GM12874 (cell line): ENCODE results near the gene GALK2.

ENCODE experiments used
- CTCF ChIP-seq: IDR thresholded peaks from 2 replicates; pipeline ENCODE4 v1.5.1; 2011; ENCODE audit warnings: low read depth, mild to moderate bottlenecking, control low read depth, low read length, moderate library complexity; ENCODE audit not compliant: insufficient read depth

GALK2 gene

GRCh38 chr15:49314716-49315115 lies 144.7 kb downstream of the GALK2 start:
- no peak for TF ChIP-seq CTCF

- no peak for TF ChIP-seq CTCF
Observed at GRCh38 chr15:49315391-49315823, 145.4 kb downstream of the GALK2 start.

- no peak for TF ChIP-seq CTCF
Observed at GRCh38 chr15:49320351-49320750, 150.3 kb downstream of the GALK2 start.

GRCh38 chr15:49323207-49323606 lies 153.2 kb downstream of the GALK2 start:
- no peak for TF ChIP-seq CTCF

- no peak for TF ChIP-seq CTCF
Observed at GRCh38 chr15:49327927-49328326, 157.9 kb downstream of the GALK2 start.

GRCh38 chr15:49328941-49329340 lies 158.9 kb downstream of the GALK2 start:
- no peak for TF ChIP-seq CTCF

GRCh38 chr15:49330166-49330565 lies 160.1 kb downstream of the GALK2 start:
- no peak for TF ChIP-seq CTCF

GRCh38 chr15:49331442-49331841 lies 161.4 kb downstream of the GALK2 start:
- no peak for TF ChIP-seq CTCF
